WERI-Rb-1 (cell line): Measurements from ENCODE around the gene UBFD1.

ENCODE experiments used
- DNase-seq: peaks from one replicate; pipeline ENCODE4 v3.0.0-alpha.2; 2020
- H3K27ac ChIP-seq: fragments of 250-450 bp; sonication (Bioruptor Pico); 2 replicates; pipeline ENCODE4 v1.5.1; 2020; ENCODE audit warnings: mild to moderate bottlenecking, moderate library complexity
- H3K27me3 ChIP-seq: fragments of 250-450 bp; sonication (Bioruptor Pico); 2 replicates; pipeline ENCODE4 v1.5.1; 2021; ENCODE audit warnings: mild to moderate bottlenecking, low read depth, moderate library complexity; ENCODE audit not compliant: insufficient read depth, severe bottlenecking
- H3K36me3 ChIP-seq: fragments of 250-450 bp; sonication (Bioruptor Pico); 2 replicates; pipeline ENCODE4 v1.5.1; 2020; ENCODE audit warnings: mild to moderate bottlenecking, moderate library complexity
- H3K4me3 ChIP-seq: 2 replicates; pipeline ENCODE4 v1.5.1; 2011; ENCODE audit warnings: low read depth, mild to moderate bottlenecking, control low read depth, low read length
- H3K9me3 ChIP-seq: fragments of 250-450 bp; sonication (Bioruptor Pico); 2 replicates; pipeline ENCODE4 v1.5.1; 2021; ENCODE audit warnings: mild to moderate bottlenecking, moderate library complexity; ENCODE audit not compliant: severe bottlenecking
- CTCF ChIP-seq: IDR thresholded peaks from 2 replicates; pipeline ENCODE4 v1.5.1; 2011; ENCODE audit warnings: low read depth, mild to moderate bottlenecking, control low read depth, inconsistent platforms, low read length

Gene UBFD1

GRCh38 chr16:23523876-23524385 lies 33.6 kb upstream of the UBFD1 start:
- Histone ChIP-seq H3K9me3 (no peaks in the 10 kb centered on the region), H3K27ac (no peak overlapping the region), H3K27me3 (no peaks in the 10 kb centered on the region), H3K36me3 (peaks cover 44% of the 10 kb centered on the region), H3K4me3 (no peak overlapping the region)
- DNase-seq, result no peak
- TF ChIP-seq CTCF, result no peak

- Histone ChIP-seq H3K27me3 (no peaks in the 10 kb centered on the region), H3K9me3 (no peaks in the 10 kb centered on the region), H3K4me3 (no peak overlapping the region), H3K27ac (no peak overlapping the region), H3K36me3 (peaks cover 39% of the 10 kb centered on the region)
- no peak for TF ChIP-seq CTCF
- no peak for DNase-seq
These were observed 32.6 kb upstream of the UBFD1 start for GRCh38 chr16:23524886-23525285.

DNA sequence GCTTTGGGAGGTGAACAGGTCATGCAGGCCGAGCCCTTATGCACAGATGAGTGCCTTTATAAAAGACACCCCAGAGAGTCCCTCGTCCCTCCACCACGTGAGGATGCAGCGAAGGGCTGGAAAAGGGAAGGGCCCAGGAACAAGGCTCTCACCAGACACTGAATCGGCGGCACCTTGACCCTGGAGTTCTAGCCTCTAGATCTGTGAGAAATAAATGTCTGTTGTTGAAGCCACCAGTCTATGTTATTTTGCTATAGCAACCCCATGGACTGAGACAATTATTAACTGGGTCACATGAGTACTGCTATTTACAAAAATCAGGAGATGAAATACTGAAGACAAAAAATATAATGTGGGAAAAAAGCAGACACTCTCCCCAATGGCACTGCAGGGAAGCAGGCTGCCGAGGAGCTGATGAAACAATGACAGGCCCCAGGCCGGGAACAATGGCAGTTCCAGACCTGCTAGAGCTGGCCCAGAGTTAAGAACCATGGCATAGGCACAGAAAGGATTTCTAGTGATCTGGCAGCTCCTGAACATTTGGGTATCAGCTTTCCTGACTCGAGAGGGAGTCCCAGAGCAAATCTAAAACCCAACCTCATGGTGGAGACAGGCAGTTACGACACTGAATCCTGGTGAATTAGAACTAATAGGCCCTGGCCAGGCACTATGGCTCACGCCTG lies 29.4 kb upstream of the UBFD1 start:
- no peak for DNase-seq
- no peak overlapping the region for H3K4me3 ChIP-seq
- no peaks in the 10 kb centered on the region for H3K9me3 ChIP-seq
- no peaks in the 10 kb centered on the region for H3K27me3 ChIP-seq
- H3K27ac ChIP-seq, result no peak overlapping the region
- peaks cover 51% of the 10 kb centered on the region for H3K36me3 ChIP-seq
- TF ChIP-seq CTCF, result no peak

GRCh38 chr16:23528644-23529310 lies 28.8 kb upstream of the UBFD1 start:
- TF ChIP-seq CTCF, result no peak
- DNase-seq, result no peak
- Histone ChIP-seq H3K36me3 (peaks cover 51% of the 10 kb centered on the region), H3K4me3 (no peak overlapping the region), H3K9me3 (no peaks in the 10 kb centered on the region), H3K27ac (no peak overlapping the region), H3K27me3 (no peaks in the 10 kb centered on the region)

DNA sequence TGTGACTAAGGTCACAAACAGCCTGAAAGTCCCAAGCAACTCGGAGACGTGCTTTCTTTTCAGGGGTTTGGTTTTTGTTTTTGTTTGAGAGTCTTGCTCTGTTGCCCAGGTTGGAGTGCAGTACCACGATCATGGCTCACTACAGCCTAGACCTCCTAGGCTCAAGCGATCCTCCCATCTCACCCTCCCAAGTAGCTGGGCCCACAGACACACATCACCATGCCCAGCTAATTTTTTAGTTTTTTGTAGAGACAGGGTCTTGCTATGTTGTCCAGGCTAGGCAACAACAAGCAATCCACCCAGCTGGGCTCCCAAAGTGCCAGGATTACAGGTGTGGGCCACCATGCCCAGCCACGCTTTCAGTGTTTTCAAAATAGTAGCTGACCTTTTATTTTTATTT lies 27.5 kb upstream of the UBFD1 start:
- H3K27me3 ChIP-seq, result no peaks in the 10 kb centered on the region
- H3K36me3 ChIP-seq, result peaks cover 55% of the 10 kb centered on the region
- DNase-seq, result no peak
- TF ChIP-seq CTCF, result no peak
- no peak overlapping the region for H3K4me3 ChIP-seq
- H3K9me3 ChIP-seq, result no peaks in the 10 kb centered on the region
- H3K27ac ChIP-seq, result no peak overlapping the region
